Urinary bladder (tissue), 4 donors: ENCODE measurements around the gene TBCD. TPM values are rescaled to one million over a fixed set of nuclear protein-coding genes. Genes with fewer than 3 reads are reported as not detected.

ENCODE experiments used
- DNase-seq: peaks from one replicate; pipeline ENCODE4 v3.0.0-alpha.2; 2015; ENCODE audit errors: extremely low spot score
- H3K27ac ChIP-seq: one replicate; pipeline ENCODE4 v1.5.1; 2013; ENCODE audit warnings: low read depth, mild to moderate bottlenecking, moderate library complexity
- H3K36me3 ChIP-seq: one replicate; pipeline ENCODE4 v1.6.1; 2013; ENCODE audit warnings: mild to moderate bottlenecking, moderate library complexity; ENCODE audit not compliant: insufficient read depth
- H3K4me1 ChIP-seq: one replicate; pipeline ENCODE4 v1.6.1; 2013; ENCODE audit warnings: mild to moderate bottlenecking, moderate library complexity; ENCODE audit not compliant: insufficient read depth
- H3K4me3 ChIP-seq: one replicate; pipeline ENCODE4 v1.5.1; 2013; ENCODE audit warnings: low read depth, low read length
- WGBS: extraction: QIAGEN DNeasy Blood & Tissue Kit; methylation state at CpG from one replicate; pipeline ENCODE4 v1.1.7; 2013; 5-methylcytosine and 5-hydroxymethylcytosine counted together
- polyA plus RNA-seq: library from polyadenylated mRNA; stranded (reverse); fragments of 200-250 nt; gene quantifications from one replicate; pipeline ENCODE4 v1.2.3, GENCODE V29; 2013
- total RNA-seq: library from RNA; depleted of rRNA; stranded (reverse); fragments of >200 nt; gene quantifications from one replicate; pipeline ENCODE4 v1.2.3, GENCODE V29; 2014
- donor health status: healthy with polysubstance abuse.
- donor health status: healthy.

TBCD gene
- total and polyA plus RNA-seq, 2 donors, result 57.9 to 77.6 TPM

DNA sequence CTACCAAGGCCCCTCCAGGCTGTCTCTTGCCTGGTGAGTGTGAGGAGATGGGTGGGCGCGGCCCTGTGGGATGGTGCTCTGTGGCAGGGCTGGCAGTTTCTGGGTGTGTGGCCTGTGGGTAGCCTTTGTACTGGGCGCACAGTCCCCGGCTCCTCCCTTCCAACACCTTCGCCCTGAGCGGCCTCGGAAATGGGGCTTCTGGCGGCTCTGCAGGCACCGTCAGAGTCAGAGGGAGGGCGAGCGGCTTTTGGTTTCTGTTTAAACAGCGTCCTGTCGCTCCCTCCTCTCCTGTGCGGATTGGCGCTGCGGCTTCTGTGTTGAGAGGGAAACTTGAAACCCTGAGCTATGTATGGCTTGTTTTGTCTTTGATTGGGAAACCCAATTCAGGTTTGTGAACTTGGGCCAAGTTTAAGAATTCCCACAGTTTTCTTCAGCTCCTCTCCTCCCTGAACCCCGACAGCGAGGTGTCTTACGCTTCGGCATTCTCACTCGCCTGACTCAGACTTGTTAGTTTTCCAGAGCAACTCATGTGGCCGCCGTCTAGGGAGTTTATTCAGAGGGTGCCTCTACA, 96.2 kb downstream of the TBCD start:
- Histone ChIP-seq H3K4me1 (no peaks in the 10 kb centered on the region), H3K36me3 (no peaks in the 10 kb centered on the region), H3K4me3 (peak overlapping the region; percentile 25), H3K27ac (peak overlapping the region; percentile 80)
- 64% methylated on average over 23 of the region's 23 CpGs for WGBS
- DNase-seq, result no peak

GRCh38 chr17:82849076-82849945, 97.4 kb downstream of the TBCD start:
- 85% methylated on average over 33 of the region's 33 CpGs for WGBS
- Histone ChIP-seq H3K4me1 (no peaks in the 10 kb centered on the region), H3K27ac (no peak overlapping the region), H3K4me3 (no peak overlapping the region), H3K36me3 (no peaks in the 10 kb centered on the region)
- DNase-seq, result no peak

- 78% methylated on average over 12 of the region's 12 CpGs for WGBS
- no peak for DNase-seq
- H3K4me1 ChIP-seq, result no peaks in the 10 kb centered on the region
- H3K36me3 ChIP-seq, result no peaks in the 10 kb centered on the region
- no peak overlapping the region for H3K4me3 ChIP-seq
- H3K27ac ChIP-seq, result no peak overlapping the region
Observed at GRCh38 chr17:82851381-82851780, 99.5 kb downstream of the TBCD start.

DNA sequence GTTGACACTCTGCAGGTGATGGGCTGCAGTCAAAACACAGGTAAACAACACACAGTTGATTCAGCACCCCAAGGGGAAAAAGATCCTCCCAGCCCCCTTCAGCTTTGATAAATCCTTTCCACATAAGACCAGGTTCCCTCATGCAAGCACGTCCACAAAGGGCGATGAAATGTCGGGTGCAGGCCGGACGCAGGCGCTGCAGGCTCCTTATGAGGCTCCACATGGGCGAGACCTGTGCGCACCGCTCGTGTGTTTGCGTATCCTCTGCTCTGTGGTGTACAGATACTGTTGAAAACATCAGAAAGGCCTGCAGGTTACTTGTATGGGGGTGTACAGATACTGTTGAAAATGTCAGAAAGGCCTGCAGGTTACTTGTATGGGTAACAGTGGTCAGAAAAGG, 102.4 kb downstream of the TBCD start:
- Histone ChIP-seq H3K27ac (no peak overlapping the region), H3K4me1 (no peaks in the 10 kb centered on the region), H3K36me3 (no peaks in the 10 kb centered on the region), H3K4me3 (no peak overlapping the region)
- WGBS, result 95% methylated on average over 11 of the region's 11 CpGs
- DNase-seq, result no peak

DNA sequence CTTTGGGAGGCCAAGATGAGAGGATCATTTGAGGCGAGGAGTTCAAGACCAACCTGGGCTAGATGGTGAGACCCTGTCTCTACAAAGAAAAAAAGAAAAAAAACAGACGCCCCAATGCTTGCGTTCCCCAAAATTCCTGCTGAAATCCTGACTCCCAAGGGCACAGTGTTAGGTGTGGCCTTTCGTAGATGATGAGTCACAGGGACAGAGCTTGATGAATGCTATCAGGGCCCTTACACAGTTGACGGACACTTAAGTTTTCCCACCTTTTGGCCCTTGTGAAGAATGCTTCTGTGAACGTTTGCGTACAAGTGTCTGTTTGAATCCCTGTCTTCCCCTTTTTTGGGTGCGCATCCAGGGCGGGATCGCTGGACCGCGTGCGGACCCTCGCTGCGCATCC, 104.5 kb downstream of the TBCD start:
- Histone ChIP-seq H3K4me3 (no peak overlapping the region), H3K36me3 (no peaks in the 10 kb centered on the region), H3K4me1 (no peaks in the 10 kb centered on the region), H3K27ac (no peak overlapping the region)
- WGBS, result 89% methylated on average over 15 of the region's 15 CpGs
- no peak for DNase-seq

GRCh38 chr17:82858376-82859126, 106.7 kb downstream of the TBCD start:
- DNase-seq, result peak; percentile 83
- 83% methylated on average over 28 of the region's 28 CpGs for WGBS
- H3K27ac ChIP-seq, result peak overlapping the region; percentile 77
- H3K4me1 ChIP-seq, result peaks cover 2% of the 10 kb centered on the region
- no peak overlapping the region for H3K4me3 ChIP-seq
- no peaks in the 10 kb centered on the region for H3K36me3 ChIP-seq

GRCh38 chr17:82859431-82860403, 107.9 kb downstream of the TBCD start:
- Histone ChIP-seq H3K4me3 (no peak overlapping the region), H3K36me3 (no peaks in the 10 kb centered on the region), H3K27ac (peak overlapping the region; percentile 80), H3K4me1 (peaks cover 2% of the 10 kb centered on the region)
- 62% methylated on average over 23 of the region's 23 CpGs for WGBS
- no peak for DNase-seq

- H3K4me3 ChIP-seq, result no peak overlapping the region
- H3K4me1 ChIP-seq, result peaks cover 2% of the 10 kb centered on the region
- H3K27ac ChIP-seq, result peak overlapping the region; percentile 80
- 87% methylated on average over 42 of the region's 42 CpGs for WGBS
- no peaks in the 10 kb centered on the region for H3K36me3 ChIP-seq
- no peak for DNase-seq
Observed at GRCh38 chr17:82860606-82861392, 108.9 kb downstream of the TBCD start.

- Histone ChIP-seq H3K27ac (no peak overlapping the region), H3K4me3 (no peak overlapping the region), H3K36me3 (no peaks in the 10 kb centered on the region), H3K4me1 (peaks cover 2% of the 10 kb centered on the region)
- WGBS, result 97% methylated on average over 12 of the region's 12 CpGs
- DNase-seq, result no peak
Observed at GRCh38 chr17:82861393-82861775, 109.5 kb downstream of the TBCD start.

GRCh38 chr17:82862191-82862590, 110.3 kb downstream of the TBCD start:
- 96% methylated on average over 8 of the region's 8 CpGs for WGBS
- H3K4me1 ChIP-seq, result peaks cover 2% of the 10 kb centered on the region
- no peaks in the 10 kb centered on the region for H3K36me3 ChIP-seq
- no peak for DNase-seq
- no peak overlapping the region for H3K27ac ChIP-seq
- H3K4me3 ChIP-seq, result no peak overlapping the region

DNA sequence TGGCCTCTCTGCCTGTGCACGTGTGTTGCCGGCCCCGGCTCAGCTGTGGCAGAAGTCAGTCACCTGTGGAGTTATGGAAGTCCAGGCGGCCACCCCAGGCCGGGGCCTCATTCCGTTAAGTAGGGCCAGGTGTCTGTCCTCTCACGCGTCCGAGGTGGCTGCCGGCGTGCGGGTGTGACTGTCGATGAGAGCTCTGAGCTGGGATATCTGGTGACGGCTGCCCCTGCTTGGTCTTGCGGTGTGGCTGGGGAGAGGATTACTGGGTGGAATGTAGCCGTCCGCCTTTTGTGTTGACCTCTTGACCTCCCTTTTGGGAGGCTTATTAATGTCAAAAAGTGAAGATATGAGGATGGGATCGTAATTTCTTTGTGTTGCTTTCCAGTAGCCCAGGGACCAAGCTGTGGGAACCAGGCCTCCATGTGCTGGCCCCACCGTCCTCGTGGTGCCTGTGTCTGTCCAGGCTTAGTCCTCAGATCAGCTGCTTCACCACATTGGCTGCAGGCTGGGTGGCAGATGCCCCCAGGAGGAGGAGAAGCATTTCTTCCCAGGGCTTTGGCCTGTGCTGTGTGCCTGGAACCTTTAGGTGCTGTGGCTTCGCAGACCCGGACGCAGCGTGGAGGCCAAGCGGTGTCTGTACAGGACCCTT, 111.0 kb downstream of the TBCD start:
- no peak for DNase-seq
- no peak overlapping the region for H3K27ac ChIP-seq
- peaks cover 2% of the 10 kb centered on the region for H3K4me1 ChIP-seq
- WGBS, result 79% methylated on average over 25 of the region's 25 CpGs
- no peaks in the 10 kb centered on the region for H3K36me3 ChIP-seq
- no peak overlapping the region for H3K4me3 ChIP-seq

DNA sequence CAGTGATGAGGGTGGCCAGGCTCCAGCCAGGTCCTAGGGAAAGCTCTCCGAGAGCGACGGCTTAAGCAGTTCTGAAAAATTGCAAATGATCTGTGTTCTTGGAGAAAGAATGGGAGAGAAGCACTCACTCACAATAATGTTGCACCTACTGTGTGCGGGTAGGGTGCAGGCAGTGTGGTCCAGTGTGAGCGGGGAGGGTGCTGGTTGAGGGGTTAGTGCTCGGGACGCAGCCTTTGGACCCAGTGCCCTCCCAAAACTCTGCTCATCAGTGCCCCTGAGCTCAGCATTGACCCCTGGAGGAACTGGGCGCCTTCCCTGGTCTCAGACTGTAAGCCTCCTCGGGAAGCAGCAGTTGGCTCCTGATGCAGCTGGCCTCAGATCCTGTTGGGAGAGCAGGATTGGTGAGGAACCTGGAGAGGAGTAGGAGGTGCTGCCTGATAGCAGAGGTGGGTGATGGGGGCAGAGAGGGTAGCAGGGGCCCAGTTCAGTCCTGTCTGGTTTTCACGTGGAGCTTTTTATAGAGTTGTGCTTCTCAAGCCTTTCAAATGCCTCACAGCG, 111.6 kb downstream of the TBCD start:
- WGBS, result 85% methylated on average over 11 of the region's 11 CpGs
- no peak overlapping the region for H3K27ac ChIP-seq
- H3K4me3 ChIP-seq, result no peak overlapping the region
- no peak for DNase-seq
- peaks cover 2% of the 10 kb centered on the region for H3K4me1 ChIP-seq
- H3K36me3 ChIP-seq, result no peaks in the 10 kb centered on the region
